ENCODE results near the gene NSD1. TPM values are rescaled to one million over a fixed set of nuclear protein-coding genes. Genes with fewer than 3 reads are reported as not detected.

NSD1 gene
- total RNA-seq, 1 experiment from 2014 or later, result 62.2 TPM

- H3K4me2 ChIP-seq, result no peak overlapping the region
- H4K20me1 ChIP-seq (ENCODE audit: insufficient read depth), result no peaks in the 10 kb centered on the region
- no peaks in the 10 kb centered on the region for H3K79me2 ChIP-seq (ENCODE audit: low read depth)
- ChIA-PET POLR2A (ENCODE audit: unreplicated experiment) (no interaction called here), CTCF (no interaction called here)
- H3K4me1 ChIP-seq (replicated peaks; ENCODE audit: insufficient read depth), result no peaks in the 10 kb centered on the region
- H3K27me3 ChIP-seq (ENCODE audit: insufficient read depth, low read depth), result no peaks in the 10 kb centered on the region
- no TSS peak for BruUV-seq (replicated peaks)
- DNase-seq, result no peak
- H3K4me3 ChIP-seq, result no peak overlapping the region
- H2AFZ ChIP-seq, result no peak overlapping the region
- intact Hi-C loops (cut with micrococcal nuclease; ENCODE audit: unreplicated experiment), result no loop called here
- H3K27ac ChIP-seq, result no peak overlapping the region
- H3K36me3 ChIP-seq (ENCODE audit: low read depth), result no peaks in the 10 kb centered on the region
- H3K9me3 ChIP-seq (ENCODE audit: insufficient read depth, low read depth), result no peaks in the 10 kb centered on the region
- no peaks in the 10 kb centered on the region for H3K9me2 ChIP-seq (ENCODE audit: insufficient read depth)
- no peaks in the 10 kb centered on the region for H3F3A ChIP-seq (ENCODE audit: insufficient read depth, low read depth)
- TF ChIP-seq CTCF (conservative IDR thresholded peaks at IDR 0.05) (no peak), EZH2 (IDR thresholded peaks at IDR 0.05; ENCODE audit: low read depth) (no peak)
Observed at GRCh38 chr5:177100714-177101121, 32.9 kb upstream of the NSD1 start.

GRCh38 chr5:177103523-177104253 is 29.9 kb upstream of the NSD1 start:
- H3K4me1 ChIP-seq (replicated peaks; ENCODE audit: insufficient read depth), result no peaks in the 10 kb centered on the region
- no peak overlapping the region for H3K4me2 ChIP-seq
- no TSS peak for BruUV-seq (replicated peaks)
- TF ChIP-seq EZH2 (IDR thresholded peaks at IDR 0.05; ENCODE audit: low read depth) (no peak), CTCF (conservative IDR thresholded peaks at IDR 0.05) (no peak)
- H3K36me3 ChIP-seq (ENCODE audit: low read depth), result no peaks in the 10 kb centered on the region
- H3F3A ChIP-seq (ENCODE audit: insufficient read depth, low read depth), result no peaks in the 10 kb centered on the region
- intact Hi-C loops (cut with micrococcal nuclease; ENCODE audit: unreplicated experiment), result no loop called here
- no peaks in the 10 kb centered on the region for H3K27me3 ChIP-seq (ENCODE audit: insufficient read depth, low read depth)
- no peak for DNase-seq
- H3K4me3 ChIP-seq, result no peak overlapping the region
- no peak overlapping the region for H2AFZ ChIP-seq
- H3K79me2 ChIP-seq (ENCODE audit: low read depth), result no peaks in the 10 kb centered on the region
- ChIA-PET POLR2A (ENCODE audit: unreplicated experiment) (no interaction called here), CTCF (interaction anchor here (0.8 kb wide), 1 partner anchor 443 kb away, joined by 5 read pairs; no protein-coding TSS in a partner anchor)
- H3K9me2 ChIP-seq (ENCODE audit: insufficient read depth), result no peaks in the 10 kb centered on the region
- no peaks in the 10 kb centered on the region for H3K9me3 ChIP-seq (ENCODE audit: insufficient read depth, low read depth)
- no peak overlapping the region for H3K27ac ChIP-seq
- H4K20me1 ChIP-seq (ENCODE audit: insufficient read depth), result no peaks in the 10 kb centered on the region

- ChIA-PET POLR2A (ENCODE audit: unreplicated experiment) (interaction anchor here (0.6 kb wide), 1 partner anchor 961 kb away, joined by 3 read pairs; no protein-coding TSS in a partner anchor), CTCF (interaction anchor here (0.6 kb wide), 1 partner anchor 222 kb away, joined by 3 read pairs; no protein-coding TSS in a partner anchor)
- Histone ChIP-seq H3K4me1 (replicated peaks; ENCODE audit: insufficient read depth) (no peaks in the 10 kb centered on the region), H3F3A (ENCODE audit: insufficient read depth, low read depth) (no peaks in the 10 kb centered on the region), H4K20me1 (ENCODE audit: insufficient read depth) (no peaks in the 10 kb centered on the region), H3K36me3 (ENCODE audit: low read depth) (no peaks in the 10 kb centered on the region), H2AFZ (no peak overlapping the region), H3K27me3 (ENCODE audit: insufficient read depth, low read depth) (no peaks in the 10 kb centered on the region), H3K4me3 (no peak overlapping the region), H3K9me2 (ENCODE audit: insufficient read depth) (no peaks in the 10 kb centered on the region), H3K9me3 (ENCODE audit: insufficient read depth, low read depth) (no peaks in the 10 kb centered on the region), H3K27ac (no peak overlapping the region), H3K79me2 (ENCODE audit: low read depth) (no peaks in the 10 kb centered on the region), H3K4me2 (no peak overlapping the region)
- intact Hi-C loops (cut with micrococcal nuclease; ENCODE audit: unreplicated experiment), result no loop called here
- TF ChIP-seq CTCF (conservative IDR thresholded peaks at IDR 0.05) (no peak), EZH2 (IDR thresholded peaks at IDR 0.05; ENCODE audit: low read depth) (no peak)
- DNase-seq, result no peak
- BruUV-seq (replicated peaks), result no TSS peak
Observed at GRCh38 chr5:177105691-177106476, 27.7 kb upstream of the NSD1 start.
